NCI-H446 treated with DMSO at 0.1 percent for 48 hours (cell line): ENCODE data around the gene SLC35F3.

Experiments used
- DNase-seq: peaks from one replicate; lab custom pipeline; 2025; lab: John Stamatoyannopoulos, UW

SLC35F3 gene

GRCh38 chr1:234040446-234041317, 136.2 kb downstream of the SLC35F3 start:
- no peak for DNase-seq

GRCh38 chr1:234044079-234044478, 139.6 kb downstream of the SLC35F3 start:
- no peak for DNase-seq

- DNase-seq: no peak
Measured at GRCh38 chr1:234047123-234047522, 142.6 kb downstream of the SLC35F3 start.

- no peak for DNase-seq
Measured at GRCh38 chr1:234062166-234062565, 157.7 kb downstream of the SLC35F3 start.

GRCh38 chr1:234065794-234066447, 161.4 kb downstream of the SLC35F3 start:
- peak; percentile 49 for DNase-seq

GRCh38 chr1:234067581-234068337, 163.3 kb downstream of the SLC35F3 start:
- no peak for DNase-seq

GRCh38 chr1:234069760-234070159, 165.3 kb downstream of the SLC35F3 start:
- DNase-seq: no peak

- no peak for DNase-seq
Measured at GRCh38 chr1:234072793-234073192, 168.3 kb downstream of the SLC35F3 start.

- no peak for DNase-seq
Measured at GRCh38 chr1:234078143-234078542, 173.7 kb downstream of the SLC35F3 start.

- no peak for DNase-seq
Measured at GRCh38 chr1:234079896-234080295, 175.4 kb downstream of the SLC35F3 start.

- no peak for DNase-seq
Measured at GRCh38 chr1:234083460-234083859, 179.0 kb downstream of the SLC35F3 start.

GRCh38 chr1:234089396-234089795, 184.9 kb downstream of the SLC35F3 start:
- no peak for DNase-seq

- no peak for DNase-seq
Measured at GRCh38 chr1:234090212-234091064, 186.0 kb downstream of the SLC35F3 start.

- no peak for DNase-seq
Measured at GRCh38 chr1:234091065-234091401, 186.6 kb downstream of the SLC35F3 start.

GRCh38 chr1:234091876-234092275, 187.4 kb downstream of the SLC35F3 start:
- peak; percentile 23 for DNase-seq

- DNase-seq: no peak
Measured at GRCh38 chr1:234093107-234093506, 188.6 kb downstream of the SLC35F3 start.

GRCh38 chr1:234093741-234094140, 189.3 kb downstream of the SLC35F3 start:
- DNase-seq: no peak

GRCh38 chr1:234094172-234094571, 189.7 kb downstream of the SLC35F3 start:
- DNase-seq: no peak

GRCh38 chr1:234096161-234096770, 191.8 kb downstream of the SLC35F3 start:
- DNase-seq: no peak

- DNase-seq: peak; percentile 60
Measured at GRCh38 chr1:234102583-234102982, 198.1 kb downstream of the SLC35F3 start.

GRCh38 chr1:234103198-234103597, 198.7 kb downstream of the SLC35F3 start:
- DNase-seq: no peak
